Ascending aorta (tissue), 2 donors: ENCODE results near the gene SYVN1. TPM values are rescaled to one million over a fixed set of nuclear protein-coding genes. Genes with fewer than 3 reads are reported as not detected.
A peak's percentile ranks its signal among the peaks of the same experiment; 100 is the strongest.

ENCODE experiments used
- DNase-seq, 2 donors: peaks; one replicate each; pipeline ENCODE4 v3.0.0-alpha.2; 2019; ENCODE audit warnings: low spot score in 2 of 2
- H3K27ac ChIP-seq, 2 donors: fragments of 200-600 bp; sonication (generic); one replicate each; pipeline ENCODE4 v1.5.1; 2016 to 2017; ENCODE audit warnings: mild to moderate bottlenecking in 1 of 2
- H3K27me3 ChIP-seq: fragments of 200-600 bp; sonication (generic); one replicate; pipeline ENCODE4 v1.5.1; 2017
- H3K36me3 ChIP-seq, 2 donors: fragments of 200-600 bp; sonication (generic); one replicate each; pipeline ENCODE4 v1.5.1; 2016
- H3K4me1 ChIP-seq, 2 donors: fragments of 200-600 bp; sonication (generic); one replicate each; pipeline ENCODE4 v1.5.1; 2016 to 2017; ENCODE audit warnings: mild to moderate bottlenecking in 1 of 2
- H3K4me3 ChIP-seq, 2 donors: fragments of 200-600 bp; sonication (generic); one replicate each; pipeline ENCODE4 v1.5.1; 2016 to 2017; ENCODE audit warnings: mild to moderate bottlenecking in 1 of 2
- H3K9me3 ChIP-seq, 2 donors: fragments of 200-600 bp; sonication (generic); one replicate each; pipeline ENCODE4 v1.5.1; 2016
- intact Hi-C: fragments of 100-400 bp; cut with DNase I; formaldehyde crosslinking; loops from one replicate; pipeline ENCODE4 v1.15.1; 2023
- total RNA-seq: library from RNA; depleted of rRNA; stranded (reverse); fragments of >200 nt; gene quantifications from one replicate; pipeline ENCODE4 v1.1.0, GENCODE V29; 2016
- TF ChIP-seq, protein P1 (sequence below), 3 experiments: fragments of 200-600 bp in 2 of 3; fragments of 450-650 bp in 1 of 3; sonication (generic) in 2 of 3; IDR thresholded peaks; one replicate each; pipeline ENCODE4 v1.5.1; 2016 to 2019; ENCODE audit warnings: antibody characterized with exemption in 3 of 3, mild to moderate bottlenecking in 1 of 3, moderate library complexity in 1 of 3

SYVN1 gene
- total RNA-seq, 1 donor from 2014 or later = 229 TPM

DNA sequence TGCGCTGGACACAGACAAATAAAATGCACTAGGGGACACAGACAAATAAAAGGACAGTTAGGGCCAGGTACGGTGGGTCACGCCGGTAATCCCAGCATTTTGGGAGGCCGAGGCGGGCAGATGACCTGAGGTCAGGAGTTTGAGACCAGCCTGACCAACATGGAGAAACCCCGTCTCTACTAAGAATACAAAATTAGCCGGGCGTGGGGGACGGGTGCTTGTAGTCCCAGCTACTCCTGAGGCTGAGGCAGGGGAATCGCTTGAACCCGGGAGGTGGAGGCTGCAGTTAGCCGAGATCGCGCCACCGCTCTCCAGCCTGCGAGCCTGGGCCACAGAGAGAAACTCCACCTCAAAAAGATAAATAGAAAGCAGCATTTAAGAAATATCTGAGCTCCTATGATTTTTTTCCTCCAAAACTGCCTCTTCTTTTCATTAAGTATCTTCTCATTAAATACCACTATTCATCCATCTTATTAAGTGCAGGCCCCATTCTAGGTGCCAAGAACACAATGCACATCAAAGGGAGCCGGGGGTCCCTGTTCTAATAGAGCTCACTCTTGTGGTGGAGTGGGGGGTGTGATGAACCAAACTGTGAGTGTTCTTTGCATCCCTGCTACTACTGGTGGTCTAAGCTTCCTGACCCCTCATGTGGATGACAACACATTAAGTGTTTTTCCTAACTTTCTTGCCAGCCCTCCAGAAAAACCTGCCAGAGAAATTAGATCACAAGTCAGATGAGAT, 16.1 kb downstream of the SYVN1 start:
- no peak overlapping the region for H3K4me3 ChIP-seq
- no peaks in the 10 kb centered on the region for H3K27me3 ChIP-seq
- TF ChIP-seq, protein P1, sequence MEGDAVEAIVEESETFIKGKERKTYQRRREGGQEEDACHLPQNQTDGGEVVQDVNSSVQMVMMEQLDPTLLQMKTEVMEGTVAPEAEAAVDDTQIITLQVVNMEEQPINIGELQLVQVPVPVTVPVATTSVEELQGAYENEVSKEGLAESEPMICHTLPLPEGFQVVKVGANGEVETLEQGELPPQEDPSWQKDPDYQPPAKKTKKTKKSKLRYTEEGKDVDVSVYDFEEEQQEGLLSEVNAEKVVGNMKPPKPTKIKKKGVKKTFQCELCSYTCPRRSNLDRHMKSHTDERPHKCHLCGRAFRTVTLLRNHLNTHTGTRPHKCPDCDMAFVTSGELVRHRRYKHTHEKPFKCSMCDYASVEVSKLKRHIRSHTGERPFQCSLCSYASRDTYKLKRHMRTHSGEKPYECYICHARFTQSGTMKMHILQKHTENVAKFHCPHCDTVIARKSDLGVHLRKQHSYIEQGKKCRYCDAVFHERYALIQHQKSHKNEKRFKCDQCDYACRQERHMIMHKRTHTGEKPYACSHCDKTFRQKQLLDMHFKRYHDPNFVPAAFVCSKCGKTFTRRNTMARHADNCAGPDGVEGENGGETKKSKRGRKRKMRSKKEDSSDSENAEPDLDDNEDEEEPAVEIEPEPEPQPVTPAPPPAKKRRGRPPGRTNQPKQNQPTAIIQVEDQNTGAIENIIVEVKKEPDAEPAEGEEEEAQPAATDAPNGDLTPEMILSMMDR (IDR thresholded peaks at IDR 0.05) = no peak
- DNase-seq = no peak
- H3K27ac ChIP-seq = peak overlapping the region in 1 of 2 donors; percentile 17
- peaks cover 25 to 31% of the 10 kb centered on the region in 2 donors for H3K4me1 ChIP-seq
- H3K9me3 ChIP-seq = no peaks in the 10 kb centered on the region
- intact Hi-C loops = loop anchor here (5.0 to 10.0 kb wide), 2 partner anchors 201 to 263 kb away; partner anchors contain the start of gene ATG2A
- peaks cover 16 to 43% of the 10 kb centered on the region in 2 donors for H3K36me3 ChIP-seq

DNA sequence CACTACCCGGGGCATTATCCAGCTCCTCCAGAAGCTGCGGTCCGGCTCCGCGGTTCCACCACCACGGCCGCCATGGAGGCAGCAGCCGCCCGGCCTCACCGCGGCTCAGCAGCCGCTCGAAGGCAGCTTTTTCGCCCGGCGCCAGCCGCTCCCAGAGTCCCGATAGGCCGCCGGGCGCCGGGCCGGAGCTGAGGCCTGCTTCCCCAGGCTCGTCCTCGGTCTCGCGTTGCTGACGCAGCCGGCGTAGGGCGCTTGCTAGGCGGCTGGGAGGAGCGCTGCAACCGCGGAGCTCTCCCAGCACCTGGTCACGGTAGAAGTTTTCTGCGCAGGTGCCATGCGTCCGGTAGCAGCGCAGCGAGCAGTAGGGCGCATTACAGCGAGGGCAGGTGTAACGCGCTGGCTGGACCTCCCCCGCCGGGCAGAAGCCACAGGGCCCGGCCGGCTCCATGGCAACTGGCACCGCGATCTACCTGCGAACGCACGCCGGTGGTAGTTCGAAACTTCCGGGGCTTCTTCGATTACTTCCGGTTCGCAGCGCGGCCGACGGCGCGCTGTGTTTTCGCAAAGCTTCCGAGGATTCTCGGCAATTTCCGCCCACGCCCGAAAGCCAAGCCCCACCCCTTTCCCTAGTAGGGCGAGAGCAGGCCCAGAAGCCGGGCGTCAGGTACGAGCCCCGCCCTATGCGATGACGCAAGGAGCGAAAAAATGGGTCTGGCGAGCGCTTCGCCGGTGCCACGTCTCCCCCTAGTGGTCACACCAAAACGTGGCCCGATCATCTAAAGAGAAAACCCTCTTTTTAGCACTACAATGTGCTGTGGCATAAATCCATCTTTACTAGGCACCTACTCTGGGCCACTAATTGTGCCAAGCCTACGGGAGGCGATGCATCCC, 16.9 kb downstream of the SYVN1 start, which contains the start of gene ZNHIT2:
TSS of gene ZNHIT2 (minus strand) at position 496 of the 891 bp plus-strand sequence. CDS start at position 448, 48 bp downstream.
- H3K27me3 ChIP-seq = no peaks in the 10 kb centered on the region
- no peaks in the 10 kb centered on the region for H3K9me3 ChIP-seq
- H3K36me3 ChIP-seq = peaks cover 16 to 43% of the 10 kb centered on the region in 2 donors
- intact Hi-C loops = loop anchor here (1.0 to 10.0 kb wide), 5 partner anchors 21 to 263 kb away; partner anchors contain the start of genes ATG2A, CDCA5, VPS51 and ZFPL1
- peaks cover 27 to 33% of the 10 kb centered on the region in 2 donors for H3K4me1 ChIP-seq
- DNase-seq = peak; percentile 96 to 100
- TF ChIP-seq, protein P1 (IDR thresholded peaks at IDR 0.05) = peak; percentile 92 to 97 (median 93)
- H3K4me3 ChIP-seq = peak within 1 kb of the TSS; percentile 87 to 97
- peak within 1 kb of the TSS; percentile 71 to 93 for H3K27ac ChIP-seq

DNA sequence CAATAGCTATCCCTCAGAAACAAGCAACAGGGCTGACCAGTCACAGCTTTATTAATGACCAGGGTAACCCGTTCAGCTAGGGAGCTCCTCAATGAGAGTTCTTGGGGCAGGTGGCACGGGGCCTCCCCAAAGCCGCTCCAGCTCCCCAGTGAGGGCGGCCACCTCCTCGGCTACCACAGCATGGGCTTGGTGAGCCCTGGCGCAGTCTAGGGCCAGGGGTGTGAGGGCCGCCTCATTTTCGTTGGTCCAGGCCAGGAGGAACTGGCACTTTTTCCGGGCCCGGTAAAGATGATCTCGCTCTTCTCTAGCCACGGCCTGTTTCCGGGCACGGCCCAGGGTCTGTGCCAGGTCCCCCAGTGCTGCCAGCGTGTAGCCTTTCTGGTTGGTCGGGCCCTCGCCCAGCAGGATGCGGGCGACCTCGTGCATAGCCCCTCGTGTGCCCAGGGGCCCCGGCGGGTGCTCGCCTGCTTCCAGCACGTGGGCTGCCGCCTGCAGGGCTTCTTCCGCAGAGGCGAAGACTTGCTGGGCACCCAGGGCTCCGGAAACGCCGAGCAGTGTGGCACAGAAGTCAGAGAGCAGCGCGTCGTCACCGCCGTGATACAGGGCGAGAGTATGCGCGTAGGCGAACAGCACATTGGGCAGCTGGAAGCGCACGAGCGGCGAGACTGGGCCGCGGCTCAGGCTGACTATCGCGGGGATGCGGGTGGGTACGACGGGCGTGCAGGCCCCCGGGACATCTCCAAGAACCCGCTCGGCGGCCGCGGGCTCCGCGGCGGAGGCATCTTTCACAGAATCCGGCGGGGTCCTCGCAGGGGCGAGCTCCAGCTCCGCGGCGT, 17.7 kb downstream of the SYVN1 start:
- H3K27me3 ChIP-seq = no peaks in the 10 kb centered on the region
- no peaks in the 10 kb centered on the region for H3K9me3 ChIP-seq
- peak overlapping the region; percentile 87 to 97 for H3K4me3 ChIP-seq
- intact Hi-C loops = loop anchor here (1.0 to 10.0 kb wide), 5 partner anchors 20 to 262 kb away; partner anchors contain the start of genes ATG2A, CDCA5, VPS51 and ZFPL1
- peak overlapping the region; percentile 71 to 93 for H3K27ac ChIP-seq
- no peak for DNase-seq
- TF ChIP-seq, protein P1 (IDR thresholded peaks at IDR 0.05) = no peak
- peaks cover 16 to 43% of the 10 kb centered on the region in 2 donors for H3K36me3 ChIP-seq
- H3K4me1 ChIP-seq = peaks cover 26 to 40% of the 10 kb centered on the region in 2 donors

DNA sequence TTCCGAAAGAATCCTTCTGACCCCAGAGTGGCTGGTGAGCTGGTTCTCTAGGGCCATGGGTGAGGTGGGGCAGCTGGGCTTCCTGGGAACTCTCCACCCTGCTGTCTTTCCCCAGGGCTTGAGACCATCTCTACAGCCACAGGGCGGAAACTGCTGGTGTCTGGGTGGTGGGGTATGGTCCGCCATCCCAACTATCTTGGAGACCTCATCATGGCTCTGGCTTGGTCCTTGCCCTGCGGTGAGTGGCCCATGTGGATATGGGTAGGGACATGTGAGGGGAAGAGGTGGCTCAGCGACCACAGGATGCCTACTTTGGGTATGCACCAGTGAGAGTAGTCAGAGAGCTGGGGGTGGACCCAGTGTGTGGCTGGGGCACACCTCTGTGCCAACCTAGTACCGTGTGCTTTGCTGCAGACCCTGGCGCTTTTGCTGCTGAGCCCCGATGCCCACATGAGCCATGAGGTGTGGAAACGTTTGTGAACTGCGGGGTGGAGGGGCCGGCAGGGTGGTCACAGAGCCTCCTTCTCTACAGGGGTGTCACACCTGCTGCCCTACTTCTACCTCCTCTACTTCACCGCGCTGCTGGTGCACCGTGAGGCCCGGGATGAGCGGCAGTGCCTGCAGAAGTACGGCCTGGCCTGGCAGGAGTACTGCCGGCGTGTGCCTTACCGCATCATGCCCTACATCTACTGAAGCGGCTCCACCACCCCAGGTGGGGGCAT, 18.8 kb downstream of the SYVN1 start:
- peak overlapping the region in 1 of 2 donors; percentile 87 for H3K4me3 ChIP-seq
- intact Hi-C loops = loop anchor here (5.0 to 10.0 kb wide), 2 partner anchors 198 to 261 kb away; partner anchors contain the start of gene ATG2A
- no peak for DNase-seq
- peaks cover 23 to 37% of the 10 kb centered on the region in 2 donors for H3K4me1 ChIP-seq
- H3K36me3 ChIP-seq = peaks cover 9 to 35% of the 10 kb centered on the region in 2 donors
- no peak overlapping the region for H3K27ac ChIP-seq
- TF ChIP-seq, protein P1 (IDR thresholded peaks at IDR 0.05) = no peak
- H3K9me3 ChIP-seq = no peaks in the 10 kb centered on the region
- no peaks in the 10 kb centered on the region for H3K27me3 ChIP-seq
